Measurements from ENCODE around the gene BLOC1S4. TPM values are rescaled to one million over a fixed set of nuclear protein-coding genes. Genes with fewer than 3 reads are reported as not detected.
"Not testable (repeated sequence)": the region's sequence is repeated elsewhere in the genome, so short reads cannot be mapped to it uniquely, and the experiment has no call there.

BLOC1S4 gene
- total RNA-seq, 1 donor from 2014 or later = 15.5 TPM

DNA sequence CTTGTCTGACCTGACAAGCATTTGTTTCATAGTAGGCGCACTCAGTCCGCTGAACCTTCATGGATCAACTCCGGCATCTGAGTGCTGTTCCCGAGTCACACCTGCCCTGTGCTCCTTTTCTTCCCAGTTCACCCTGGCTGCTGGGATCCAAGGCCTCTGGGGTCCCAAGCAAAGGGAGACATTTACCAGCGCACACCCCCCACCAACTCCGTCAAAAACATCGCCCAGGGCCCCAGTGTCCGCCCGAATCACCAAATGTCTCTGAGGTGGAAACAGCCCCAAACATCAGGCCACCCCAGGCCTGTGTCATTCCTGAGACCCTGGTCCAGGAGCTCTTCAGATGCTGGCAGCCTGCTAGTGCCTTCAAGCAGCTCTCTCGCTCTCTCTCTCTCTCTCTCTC is 5.1 kb downstream of the BLOC1S4 start:
- H3K4me1 Mint-ChIP-seq (ENCODE audit: low read depth) = peaks cover 37% of the 10 kb centered on the region
- no peak overlapping the region for H3K4me3 Mint-ChIP-seq (ENCODE audit: unreplicated experiment)
- no peaks in the 10 kb centered on the region for H3K27me3 Mint-ChIP-seq (ENCODE audit: low read depth)
- no peak for DNase-seq (ENCODE audit: low spot score)
- no peak overlapping the region for H3K27ac Mint-ChIP-seq (ENCODE audit: unreplicated experiment)
- no peaks in the 10 kb centered on the region for H3K36me3 Mint-ChIP-seq (ENCODE audit: low read depth)
- TF ChIP-seq, protein P1, sequence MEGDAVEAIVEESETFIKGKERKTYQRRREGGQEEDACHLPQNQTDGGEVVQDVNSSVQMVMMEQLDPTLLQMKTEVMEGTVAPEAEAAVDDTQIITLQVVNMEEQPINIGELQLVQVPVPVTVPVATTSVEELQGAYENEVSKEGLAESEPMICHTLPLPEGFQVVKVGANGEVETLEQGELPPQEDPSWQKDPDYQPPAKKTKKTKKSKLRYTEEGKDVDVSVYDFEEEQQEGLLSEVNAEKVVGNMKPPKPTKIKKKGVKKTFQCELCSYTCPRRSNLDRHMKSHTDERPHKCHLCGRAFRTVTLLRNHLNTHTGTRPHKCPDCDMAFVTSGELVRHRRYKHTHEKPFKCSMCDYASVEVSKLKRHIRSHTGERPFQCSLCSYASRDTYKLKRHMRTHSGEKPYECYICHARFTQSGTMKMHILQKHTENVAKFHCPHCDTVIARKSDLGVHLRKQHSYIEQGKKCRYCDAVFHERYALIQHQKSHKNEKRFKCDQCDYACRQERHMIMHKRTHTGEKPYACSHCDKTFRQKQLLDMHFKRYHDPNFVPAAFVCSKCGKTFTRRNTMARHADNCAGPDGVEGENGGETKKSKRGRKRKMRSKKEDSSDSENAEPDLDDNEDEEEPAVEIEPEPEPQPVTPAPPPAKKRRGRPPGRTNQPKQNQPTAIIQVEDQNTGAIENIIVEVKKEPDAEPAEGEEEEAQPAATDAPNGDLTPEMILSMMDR (IDR thresholded peaks at IDR 0.05) = no peak
- H3K9me3 Mint-ChIP-seq (ENCODE audit: low read depth) = no peaks in the 10 kb centered on the region

- Mint-ChIP-seq H3K9me3 (ENCODE audit: low read depth) (no peaks in the 10 kb centered on the region), H3K27ac (ENCODE audit: unreplicated experiment) (no peak overlapping the region), H3K27me3 (ENCODE audit: low read depth) (no peaks in the 10 kb centered on the region), H3K4me1 (ENCODE audit: low read depth) (peaks cover 40% of the 10 kb centered on the region), H3K36me3 (ENCODE audit: low read depth) (no peaks in the 10 kb centered on the region), H3K4me3 (ENCODE audit: unreplicated experiment) (no peak overlapping the region)
- TF ChIP-seq, protein P1 (IDR thresholded peaks at IDR 0.05) = no peak
- DNase-seq (ENCODE audit: low spot score) = no peak
These were observed 6.9 kb downstream of the BLOC1S4 start for GRCh38 chr4:6722891-6723290.

- Mint-ChIP-seq H3K4me3 (ENCODE audit: unreplicated experiment) (no peak overlapping the region), H3K4me1 (ENCODE audit: low read depth) (peaks cover 41% of the 10 kb centered on the region), H3K36me3 (ENCODE audit: low read depth) (no peaks in the 10 kb centered on the region), H3K9me3 (ENCODE audit: low read depth) (no peaks in the 10 kb centered on the region), H3K27me3 (ENCODE audit: low read depth) (no peaks in the 10 kb centered on the region), H3K27ac (ENCODE audit: unreplicated experiment) (no peak overlapping the region)
- no peak for DNase-seq (ENCODE audit: low spot score)
- TF ChIP-seq, protein P1 (IDR thresholded peaks at IDR 0.05) = no peak
These were observed 7.9 kb downstream of the BLOC1S4 start for GRCh38 chr4:6723851-6724250.

DNA sequence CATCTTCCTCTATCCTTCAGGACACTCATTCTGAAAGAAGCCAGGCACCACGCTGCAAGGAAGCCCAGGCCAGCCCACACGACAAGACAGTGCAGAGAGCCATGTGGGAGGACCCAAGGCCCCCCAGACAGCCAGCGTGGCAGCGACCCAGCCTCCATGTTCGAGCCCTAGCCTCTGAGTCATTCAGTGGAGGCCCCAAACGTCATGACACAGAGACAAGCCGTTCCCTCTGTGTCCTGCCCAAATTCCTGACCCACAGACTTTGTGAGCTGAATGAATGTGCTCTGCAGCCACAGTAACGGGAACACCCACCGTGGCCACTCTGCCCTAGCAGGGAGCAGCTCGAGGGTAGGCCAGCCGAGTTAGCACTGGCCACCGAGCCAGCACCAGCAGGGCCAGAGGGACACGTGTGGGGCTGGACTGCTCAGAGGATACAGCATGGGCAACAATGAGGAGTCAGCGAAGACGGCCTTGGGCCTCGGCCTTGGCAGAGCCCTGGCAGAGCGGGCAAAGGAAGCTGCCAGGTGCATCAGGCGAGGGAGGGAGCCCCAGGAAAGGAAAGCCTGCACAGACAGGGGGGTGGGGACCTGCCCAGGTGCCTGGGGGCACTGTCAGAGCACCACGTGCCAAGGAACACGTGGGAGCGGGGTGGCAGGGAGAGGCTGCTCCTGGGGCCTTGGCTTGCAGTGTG is 8.6 kb downstream of the BLOC1S4 start:
- TF ChIP-seq, protein P1 (IDR thresholded peaks at IDR 0.05) = no peak
- no peaks in the 10 kb centered on the region for H3K36me3 Mint-ChIP-seq (ENCODE audit: low read depth)
- no peaks in the 10 kb centered on the region for H3K27me3 Mint-ChIP-seq (ENCODE audit: low read depth)
- H3K9me3 Mint-ChIP-seq (ENCODE audit: low read depth) = no peaks in the 10 kb centered on the region
- no peak for DNase-seq (ENCODE audit: low spot score)
- H3K4me1 Mint-ChIP-seq (ENCODE audit: low read depth) = peaks cover 34% of the 10 kb centered on the region
- no peak overlapping the region for H3K4me3 Mint-ChIP-seq (ENCODE audit: unreplicated experiment)
- no peak overlapping the region for H3K27ac Mint-ChIP-seq (ENCODE audit: unreplicated experiment)

DNA sequence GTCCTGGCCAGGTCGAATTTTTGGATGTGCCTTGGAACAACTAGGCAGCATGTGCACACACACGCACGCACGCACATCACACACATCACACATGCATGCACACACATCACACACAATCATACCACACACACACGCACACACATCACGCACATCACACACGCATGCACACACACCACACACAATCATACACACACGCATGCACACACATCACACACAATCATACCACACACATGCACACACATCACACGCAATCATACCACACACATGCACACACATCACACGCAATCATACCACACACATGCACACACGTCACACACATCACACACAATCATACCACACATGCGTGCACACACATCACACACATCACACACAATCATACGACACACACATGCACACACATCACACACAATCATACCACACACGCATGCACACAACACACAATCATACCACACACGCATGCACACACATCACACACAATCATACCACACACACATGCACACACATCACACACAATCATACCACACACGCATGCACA is 9.5 kb downstream of the BLOC1S4 start:
- H3K9me3 Mint-ChIP-seq (ENCODE audit: low read depth); H3K4me3 Mint-ChIP-seq (ENCODE audit: unreplicated experiment); H3K36me3 Mint-ChIP-seq (ENCODE audit: low read depth); DNase-seq (ENCODE audit: low spot score); H3K27me3 Mint-ChIP-seq (ENCODE audit: low read depth); H3K27ac Mint-ChIP-seq (ENCODE audit: unreplicated experiment): not testable (repeated sequence)
- peaks cover 26% of the 10 kb centered on the region for H3K4me1 Mint-ChIP-seq (ENCODE audit: low read depth)

Measured in chondrocyte (in vitro differentiated cells).